KOPT-K1 (cell line): ENCODE results near the gene GRWD1.

Experiments
- H3K27ac ChIP-seq: fragments of 200-600 bp; sonication (generic); 2 replicates; pipeline ENCODE4 v1.5.1; 2016; ENCODE audit warnings: antibody characterized with exemption, mild to moderate bottlenecking, low read depth, low read length; ENCODE audit not compliant: poor library complexity, severe bottlenecking
- H3K36me3 ChIP-seq: fragments of 200-600 bp; sonication (generic); 2 replicates; pipeline ENCODE4 v1.5.1; 2017; ENCODE audit warnings: antibody characterized with exemption, mild to moderate bottlenecking, low read length, moderate library complexity; ENCODE audit not compliant: insufficient read depth
- H3K9me3 ChIP-seq: fragments of 200-600 bp; sonication (generic); 2 replicates; pipeline ENCODE4 v1.5.1; 2017; ENCODE audit warnings: antibody characterized with exemption, low read length, mild to moderate bottlenecking; ENCODE audit not compliant: insufficient read depth, poor library complexity, severe bottlenecking

Gene GRWD1

GRCh38 chr19:48444936-48445200, 915 bp upstream of the GRWD1 start:
- Histone ChIP-seq H3K27ac (peak overlapping the region; percentile 66), H3K36me3 (peaks cover 29% of the 10 kb centered on the region), H3K9me3 (no peaks in the 10 kb centered on the region)

GRCh38 chr19:48445256-48445605, 552 bp upstream of the GRWD1 start:
- Histone ChIP-seq H3K9me3 (no peaks in the 10 kb centered on the region), H3K36me3 (peaks cover 32% of the 10 kb centered on the region), H3K27ac (peak overlapping the region; percentile 66)

DNA sequence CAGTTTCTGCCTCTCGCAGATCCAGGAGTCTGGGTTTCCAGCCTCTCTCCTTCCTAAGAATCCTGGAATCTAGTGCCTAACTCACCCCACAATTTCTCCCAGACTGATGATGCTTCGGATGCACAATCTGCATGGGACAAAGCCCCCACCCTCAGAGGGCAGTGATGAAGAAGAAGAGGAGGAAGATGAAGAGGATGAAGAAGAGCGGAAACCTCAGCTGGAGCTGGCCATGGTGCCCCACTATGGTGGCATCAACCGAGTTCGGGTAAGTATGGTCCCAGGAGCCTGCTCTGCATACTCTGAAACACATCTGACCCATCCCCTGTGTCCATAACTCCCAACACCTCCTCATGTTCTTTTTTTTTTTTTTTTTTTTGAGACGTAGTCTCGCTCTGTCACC, 796 bp downstream of the GRWD1 start:
- peak overlapping the region; percentile 66 for H3K27ac ChIP-seq
- H3K36me3 ChIP-seq, result peaks cover 46% of the 10 kb centered on the region
- H3K9me3 ChIP-seq, result no peaks in the 10 kb centered on the region

- no peak overlapping the region for H3K27ac ChIP-seq
- H3K9me3 ChIP-seq, result no peaks in the 10 kb centered on the region
- H3K36me3 ChIP-seq, result peaks cover 66% of the 10 kb centered on the region
These were observed 2.8 kb downstream of the GRWD1 start for GRCh38 chr19:48448563-48448962.

- peaks cover 84% of the 10 kb centered on the region for H3K36me3 ChIP-seq
- H3K9me3 ChIP-seq, result no peaks in the 10 kb centered on the region
- H3K27ac ChIP-seq, result no peak overlapping the region
These were observed 4.7 kb downstream of the GRWD1 start for GRCh38 chr19:48450441-48450840.

DNA sequence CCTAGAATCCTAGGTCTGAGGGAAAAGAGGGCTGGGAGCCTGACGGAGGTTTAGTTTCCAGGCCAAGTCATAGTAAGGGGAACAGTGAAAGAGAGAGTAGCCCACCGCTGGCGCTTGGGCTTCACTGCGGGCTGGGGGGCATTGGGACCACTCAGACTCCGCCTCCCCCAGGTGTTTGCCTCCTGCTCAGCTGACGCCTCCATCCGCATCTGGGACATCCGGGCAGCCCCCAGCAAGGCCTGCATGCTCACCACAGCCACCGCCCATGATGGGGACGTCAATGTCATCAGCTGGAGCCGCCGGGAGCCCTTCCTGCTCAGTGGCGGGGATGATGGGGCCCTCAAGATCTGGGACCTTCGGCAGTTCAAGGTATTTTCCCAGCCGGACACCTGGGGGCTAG, 5.1 kb downstream of the GRWD1 start:
- peaks cover 89% of the 10 kb centered on the region for H3K36me3 ChIP-seq
- H3K27ac ChIP-seq, result no peak overlapping the region
- no peaks in the 10 kb centered on the region for H3K9me3 ChIP-seq

GRCh38 chr19:48451624-48452023, 5.8 kb downstream of the GRWD1 start:
- H3K27ac ChIP-seq, result no peak overlapping the region
- peaks cover 96% of the 10 kb centered on the region for H3K36me3 ChIP-seq
- no peaks in the 10 kb centered on the region for H3K9me3 ChIP-seq

DNA sequence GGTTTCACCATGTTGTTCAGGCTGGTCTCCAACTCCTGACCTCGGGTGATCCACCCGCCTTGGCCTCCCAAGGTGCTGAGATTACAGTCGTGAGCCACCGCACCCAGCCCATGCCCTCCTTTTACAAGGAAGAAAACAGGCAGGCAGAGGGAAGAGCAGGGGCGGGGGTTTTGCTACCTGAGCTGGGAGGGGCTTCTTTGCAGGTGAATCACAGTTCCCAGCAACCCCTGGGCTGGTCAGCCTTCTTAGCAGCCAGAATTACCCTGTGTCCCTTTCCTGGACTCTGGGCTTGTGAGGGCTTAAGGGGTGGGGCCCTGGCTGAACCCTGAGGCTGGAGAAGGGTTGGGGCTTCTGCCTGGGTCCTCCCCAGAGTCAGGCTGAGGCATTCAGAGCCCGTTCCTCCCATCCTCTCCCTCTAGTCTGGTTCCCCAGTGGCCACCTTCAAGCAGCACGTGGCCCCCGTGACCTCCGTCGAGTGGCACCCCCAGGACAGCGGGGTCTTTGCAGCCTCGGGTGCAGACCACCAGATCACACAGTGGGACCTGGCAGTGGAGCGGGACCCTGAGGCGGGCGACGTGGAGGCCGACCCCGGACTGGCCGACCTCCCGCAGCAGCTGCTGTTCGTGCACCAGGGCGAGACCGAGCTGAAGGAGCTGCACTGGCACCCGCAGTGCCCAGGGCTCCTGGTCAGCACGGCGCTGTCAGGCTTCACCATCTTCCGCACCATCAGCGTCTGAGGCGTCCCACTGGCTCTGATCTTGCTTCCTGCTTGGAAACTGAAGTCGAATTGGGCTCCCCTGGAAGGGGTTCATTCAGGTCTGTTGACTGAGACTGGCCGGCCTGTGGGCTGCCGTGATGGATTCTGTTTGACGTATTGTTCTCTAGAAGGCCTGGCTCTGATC, 6.8 kb downstream of the GRWD1 start:
- Histone ChIP-seq H3K36me3 (peaks cover 100% of the 10 kb centered on the region), H3K9me3 (no peaks in the 10 kb centered on the region), H3K27ac (no peak overlapping the region)

DNA sequence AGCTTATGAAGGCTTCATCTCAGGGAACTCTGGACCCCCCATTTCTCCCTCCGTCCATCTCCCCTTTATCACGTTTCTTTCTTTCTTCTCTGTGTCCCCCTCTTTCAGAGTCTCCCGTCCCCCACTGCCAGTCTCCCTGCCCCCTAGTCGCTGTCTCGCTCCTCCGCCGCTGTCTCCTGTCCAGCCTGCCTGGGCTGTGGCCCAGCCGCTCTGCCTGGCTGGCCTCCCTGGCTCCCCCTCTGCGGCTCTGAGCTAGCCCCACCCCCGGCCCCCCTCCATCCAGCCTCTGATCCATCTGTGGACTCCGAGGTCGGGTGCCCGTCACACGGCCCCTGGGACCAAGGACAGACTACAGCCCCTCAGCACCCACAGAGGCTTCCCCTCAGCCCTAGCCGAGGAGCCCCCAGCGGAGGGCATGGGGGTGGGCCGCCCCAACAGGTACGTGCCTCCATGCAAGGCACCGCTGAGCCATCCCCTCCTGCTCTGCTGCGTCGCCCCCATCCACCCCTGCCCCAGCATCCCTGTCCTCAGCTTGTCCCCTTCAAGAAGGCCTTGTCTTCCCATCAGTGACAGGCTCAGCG, 8.5 kb downstream of the GRWD1 start:
- no peak overlapping the region for H3K27ac ChIP-seq
- peaks cover 95% of the 10 kb centered on the region for H3K36me3 ChIP-seq

DNA sequence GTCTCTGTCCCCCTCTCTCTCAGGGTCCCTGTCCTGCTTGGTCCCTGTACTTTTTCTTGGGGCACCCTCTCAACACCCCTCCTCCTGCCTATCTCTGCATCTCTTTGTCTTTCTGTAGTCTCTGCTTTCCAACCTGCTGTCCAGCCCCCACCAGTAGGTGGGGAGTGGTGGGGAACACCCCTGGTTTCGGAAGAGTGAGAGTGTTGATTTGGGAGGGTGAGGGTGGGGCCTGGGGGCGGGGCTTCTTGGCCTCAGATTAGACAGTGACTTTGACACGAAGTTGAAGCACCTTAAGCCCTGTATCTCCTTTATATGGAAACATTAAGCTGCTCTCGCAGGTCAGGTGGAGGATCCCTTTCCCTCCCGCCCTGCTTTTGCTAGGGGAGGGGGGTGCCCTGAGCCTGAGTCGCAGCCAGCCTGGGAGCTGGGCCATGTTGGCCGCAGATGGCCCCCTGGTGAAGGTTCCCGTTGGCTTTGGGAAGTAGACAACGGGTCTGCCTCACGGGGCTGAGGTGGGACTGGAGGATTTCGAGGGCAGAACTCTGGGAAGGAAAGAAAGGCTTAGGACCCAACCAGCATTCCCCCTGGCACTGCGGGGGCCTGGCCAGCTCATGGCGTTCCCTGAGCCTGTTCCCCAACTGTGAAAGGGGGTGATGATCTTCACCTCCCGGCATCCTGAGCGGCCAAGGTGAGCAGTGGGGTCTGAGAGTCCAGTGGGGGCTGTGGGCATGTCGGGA, 9.6 kb downstream of the GRWD1 start, which contains the start of gene KCNJ14:
TSS of gene KCNJ14 (plus strand) at position 404 of the 737 bp plus-strand sequence. CDS start 6,151 bp downstream, outside the sequence.
- H3K9me3 ChIP-seq, result no peaks in the 10 kb centered on the region
- no peak within 1 kb of the TSS for H3K27ac ChIP-seq
- H3K36me3 ChIP-seq, result peaks cover 92% of the 10 kb centered on the region

More for the DNA sequence above, 8.5 kb downstream of the GRWD1 start:
- no peaks in the 10 kb centered on the region for H3K9me3 ChIP-seq

- Histone ChIP-seq H3K27ac (no peak overlapping the region), H3K9me3 (no peaks in the 10 kb centered on the region), H3K36me3 (peaks cover 85% of the 10 kb centered on the region)
These were observed 10.3 kb downstream of the GRWD1 start for GRCh38 chr19:48455908-48456562.

GRCh38 chr19:48456864-48457263, 11.1 kb downstream of the GRWD1 start:
- Histone ChIP-seq H3K9me3 (no peaks in the 10 kb centered on the region), H3K36me3 (peaks cover 85% of the 10 kb centered on the region), H3K27ac (no peak overlapping the region)

DNA sequence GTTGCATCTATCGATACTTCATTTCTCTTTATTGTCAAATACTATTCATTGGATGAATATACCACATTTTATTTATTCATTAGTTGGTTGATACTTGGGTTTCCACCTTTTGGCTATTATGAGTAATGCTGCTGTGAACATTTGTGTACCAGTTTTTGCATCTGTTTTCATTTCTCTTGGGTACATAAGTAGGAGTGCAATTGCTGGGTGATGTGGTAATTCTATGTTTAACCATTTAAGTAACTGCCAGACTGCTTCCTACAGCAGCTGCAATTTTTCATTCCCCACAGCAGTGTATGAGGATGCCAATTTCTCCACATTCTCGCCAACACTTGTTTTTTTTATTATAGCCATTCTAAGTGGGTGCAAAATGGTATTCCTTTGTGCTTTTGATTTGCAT, 12.2 kb downstream of the GRWD1 start:
- Histone ChIP-seq H3K27ac (no peak overlapping the region), H3K36me3 (peaks cover 85% of the 10 kb centered on the region), H3K9me3 (no peaks in the 10 kb centered on the region)

GRCh38 chr19:48461651-48461981, 15.8 kb downstream of the GRWD1 start:
- no peaks in the 10 kb centered on the region for H3K9me3 ChIP-seq
- H3K27ac ChIP-seq, result no peak overlapping the region
- peaks cover 61% of the 10 kb centered on the region for H3K36me3 ChIP-seq

DNA sequence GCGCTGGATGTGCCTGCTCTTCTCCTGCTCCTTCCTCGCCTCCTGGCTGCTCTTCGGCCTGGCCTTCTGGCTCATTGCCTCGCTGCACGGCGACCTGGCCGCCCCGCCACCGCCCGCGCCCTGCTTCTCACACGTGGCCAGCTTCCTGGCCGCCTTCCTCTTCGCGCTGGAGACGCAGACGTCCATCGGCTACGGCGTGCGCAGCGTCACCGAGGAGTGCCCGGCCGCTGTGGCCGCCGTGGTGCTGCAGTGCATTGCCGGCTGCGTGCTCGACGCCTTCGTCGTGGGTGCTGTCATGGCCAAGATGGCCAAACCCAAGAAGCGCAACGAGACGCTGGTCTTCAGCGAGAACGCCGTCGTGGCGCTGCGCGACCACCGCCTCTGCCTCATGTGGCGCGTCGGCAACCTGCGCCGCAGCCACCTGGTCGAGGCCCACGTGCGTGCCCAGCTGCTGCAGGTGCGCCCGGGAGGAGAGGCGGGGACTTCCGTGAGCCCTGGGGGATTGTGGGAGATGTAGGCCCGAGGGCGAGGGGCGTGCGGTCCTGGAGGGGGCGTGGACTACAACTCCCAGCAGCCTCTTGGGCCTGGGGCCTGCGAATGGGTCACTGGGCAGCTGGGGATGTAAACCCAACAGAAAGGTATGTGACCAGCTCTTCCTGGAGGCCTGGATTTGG, 16.3 kb downstream of the GRWD1 start:
- no peak overlapping the region for H3K27ac ChIP-seq
- no peaks in the 10 kb centered on the region for H3K9me3 ChIP-seq
- H3K36me3 ChIP-seq, result peaks cover 56% of the 10 kb centered on the region
